GM19193 (cell line): ENCODE data around the gene TBX4.

Experiments used
- POLR2A ChIP-seq: IDR thresholded peaks from 4 replicates; pipeline ENCODE4 v1.6.1; 2011; ENCODE audit not compliant: insufficient read depth, insufficient read length; ENCODE audit errors: extremely low read depth

Gene TBX4

GRCh38 chr17:61453566-61454380 is 1.6 kb downstream of the TBX4 start:
- no peak for TF ChIP-seq POLR2A

GRCh38 chr17:61454381-61455323 is 2.4 kb downstream of the TBX4 start:
- TF ChIP-seq POLR2A: no peak

- TF ChIP-seq POLR2A: no peak
These were observed 3.3 kb downstream of the TBX4 start for GRCh38 chr17:61455324-61456060.

- no peak for TF ChIP-seq POLR2A
These were observed 3.9 kb downstream of the TBX4 start for GRCh38 chr17:61456061-61456681.

- no peak for TF ChIP-seq POLR2A
These were observed 4.5 kb downstream of the TBX4 start for GRCh38 chr17:61456688-61457225.

GRCh38 chr17:61457226-61457983 is 5.2 kb downstream of the TBX4 start:
- TF ChIP-seq POLR2A: no peak

GRCh38 chr17:61458000-61458399 is 5.8 kb downstream of the TBX4 start:
- TF ChIP-seq POLR2A: no peak

GRCh38 chr17:61458421-61459141 is 6.4 kb downstream of the TBX4 start:
- no peak for TF ChIP-seq POLR2A

GRCh38 chr17:61459142-61459809 is 7.1 kb downstream of the TBX4 start:
- no peak for TF ChIP-seq POLR2A

GRCh38 chr17:61459939-61460718 is 7.9 kb downstream of the TBX4 start:
- TF ChIP-seq POLR2A: no peak

- TF ChIP-seq POLR2A: no peak
These were observed 8.8 kb downstream of the TBX4 start for GRCh38 chr17:61460796-61461585.
